ENCODE data around the gene ST6GALNAC3.

Gene ST6GALNAC3

DNA sequence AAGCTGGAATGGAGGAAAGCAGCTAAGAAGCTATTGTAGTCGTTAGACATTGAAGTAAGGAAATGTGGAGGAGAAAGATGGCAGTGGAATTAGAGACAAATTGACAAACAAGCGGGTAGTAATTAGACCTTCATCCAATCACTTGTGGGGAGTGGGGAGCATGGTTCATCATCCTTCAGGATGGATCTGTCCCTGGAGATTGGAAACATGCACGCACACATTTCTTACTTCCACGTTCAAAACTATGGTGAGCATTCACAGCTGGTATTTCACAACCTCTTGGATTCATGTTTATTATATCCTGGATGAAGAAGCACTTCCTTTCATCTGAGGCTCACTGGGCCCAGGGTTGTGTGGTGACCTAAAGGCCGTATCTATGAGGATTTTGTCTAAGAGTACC lies 188.1 kb downstream of the ST6GALNAC3 start:
- TF ChIP-seq JUND (IDR thresholded peaks at IDR 0.05; ENCODE audit: low read depth) = no peak
- in situ Hi-C loops (cut with HindIII; ENCODE audit: low pct_unique_long_range_greater_than_20kb, low sequenced_read_pairs) = no loop called here
- no peak for DNase-seq (ENCODE audit: low read depth in 1 of 2, low spot score in 1 of 2)

DNA sequence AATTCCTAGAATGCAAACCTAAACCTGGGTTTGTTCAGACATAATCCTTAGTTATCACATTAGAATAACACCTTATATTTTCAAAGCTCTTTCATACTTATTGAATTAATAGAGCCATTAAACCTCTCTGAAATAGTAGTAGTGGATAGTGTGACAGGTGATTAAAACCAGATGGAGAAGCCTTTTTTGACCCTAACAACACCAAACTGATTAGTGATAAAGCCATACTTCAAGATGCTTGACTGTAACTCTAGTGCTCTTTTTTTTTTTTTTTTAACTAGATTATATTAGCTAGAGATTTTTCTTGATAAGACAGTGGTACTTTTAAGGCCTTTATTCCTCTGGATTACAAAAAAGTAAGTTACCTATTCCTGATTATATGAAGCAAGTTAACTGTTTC lies 190.1 kb downstream of the ST6GALNAC3 start:
- no peak for DNase-seq (ENCODE audit: low read depth in 1 of 2, low spot score in 1 of 2)
- in situ Hi-C loops (cut with HindIII; ENCODE audit: low pct_unique_long_range_greater_than_20kb, low sequenced_read_pairs) = no loop called here
- no peak for TF ChIP-seq JUND (IDR thresholded peaks at IDR 0.05; ENCODE audit: low read depth)

DNA sequence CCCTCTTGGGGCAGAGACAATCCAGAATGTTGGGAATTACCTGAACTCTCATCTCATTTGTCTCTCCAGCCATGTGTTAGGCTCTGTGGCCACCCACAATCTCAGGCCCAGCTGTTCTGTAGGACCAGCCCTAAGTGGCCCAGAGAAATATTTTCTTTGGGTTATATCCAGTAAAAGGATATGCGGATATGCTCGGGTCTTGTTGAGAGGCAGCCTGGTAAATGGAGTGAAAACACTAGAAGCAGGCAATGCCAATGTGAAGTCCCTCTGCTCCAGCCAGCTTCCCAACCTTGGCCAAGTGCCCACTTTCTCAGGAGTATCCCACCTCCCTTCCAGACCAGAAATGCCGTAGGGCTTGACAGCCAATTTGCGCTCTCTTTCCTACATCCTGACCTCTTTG lies 192.2 kb downstream of the ST6GALNAC3 start:
- no peak for TF ChIP-seq JUND (IDR thresholded peaks at IDR 0.05; ENCODE audit: low read depth)
- no peak for DNase-seq (ENCODE audit: low read depth in 1 of 2, low spot score in 1 of 2)
- in situ Hi-C loops (cut with HindIII; ENCODE audit: low pct_unique_long_range_greater_than_20kb, low sequenced_read_pairs) = no loop called here

DNA sequence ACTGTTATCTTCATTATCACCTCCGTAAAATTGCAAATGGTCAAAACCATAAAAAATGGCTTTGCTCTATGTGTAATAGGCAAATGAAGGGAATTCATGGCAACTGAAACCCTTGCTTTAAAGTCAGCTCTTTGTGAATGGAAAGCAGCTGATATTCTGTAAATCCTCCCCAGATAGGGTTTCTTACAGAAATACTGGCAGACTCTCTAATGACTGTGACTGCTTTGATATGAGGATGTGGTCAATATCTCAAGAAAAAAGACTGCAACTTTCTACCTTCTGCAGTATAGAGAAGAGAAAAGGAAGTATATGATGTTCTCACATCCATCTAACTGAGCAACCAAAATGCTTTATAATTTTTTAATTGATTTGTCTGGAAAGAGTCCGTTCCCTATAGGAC lies 193.1 kb downstream of the ST6GALNAC3 start:
- in situ Hi-C loops (cut with HindIII; ENCODE audit: low pct_unique_long_range_greater_than_20kb, low sequenced_read_pairs) = no loop called here
- no peak for DNase-seq (ENCODE audit: low read depth in 1 of 2, low spot score in 1 of 2)
- no peak for TF ChIP-seq JUND (IDR thresholded peaks at IDR 0.05; ENCODE audit: low read depth)

DNA sequence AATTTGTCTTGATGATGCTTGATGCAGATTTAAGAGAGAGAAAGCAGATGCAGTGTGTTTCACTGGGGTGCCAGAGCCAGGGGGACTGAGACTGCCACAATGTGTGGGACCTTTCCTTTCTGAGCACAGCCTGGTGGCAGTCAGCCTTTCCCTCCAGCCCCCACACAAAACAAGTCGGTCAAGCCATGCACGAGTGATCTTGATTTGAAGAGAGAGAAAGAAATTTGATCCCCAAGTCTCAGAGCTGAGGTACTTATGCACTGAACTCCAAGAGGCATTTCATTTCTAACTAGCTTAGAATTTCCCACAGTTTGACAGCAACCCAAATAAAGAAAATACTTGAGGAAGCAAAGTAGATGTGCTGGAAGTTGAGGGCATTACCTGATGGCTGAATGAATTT lies 193.8 kb downstream of the ST6GALNAC3 start:
- no peak for TF ChIP-seq JUND (IDR thresholded peaks at IDR 0.05; ENCODE audit: low read depth)

DNA sequence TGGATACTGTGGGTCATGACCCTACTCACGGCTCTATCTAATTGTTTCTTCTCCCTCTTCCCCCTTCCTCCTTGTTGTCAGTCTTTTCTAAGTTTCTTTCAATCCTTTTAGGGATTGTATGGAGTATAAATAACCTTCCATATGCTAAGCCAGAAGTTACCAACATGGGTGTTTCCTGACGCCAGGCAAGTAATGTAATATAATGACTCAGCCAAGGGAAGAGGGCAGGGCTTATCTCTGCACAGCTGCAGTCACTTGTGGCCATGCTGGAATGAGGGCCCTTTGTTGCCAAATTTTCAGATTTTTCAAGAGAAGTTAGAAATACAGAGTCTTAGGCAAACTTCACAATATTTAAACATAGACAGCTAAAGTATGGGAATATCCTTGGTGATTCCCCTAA lies 194.6 kb downstream of the ST6GALNAC3 start:
- DNase-seq (ENCODE audit: low read depth in 1 of 2, low spot score in 1 of 2) = no peak
- in situ Hi-C loops (cut with HindIII; ENCODE audit: low pct_unique_long_range_greater_than_20kb, low sequenced_read_pairs) = no loop called here
- no peak for TF ChIP-seq JUND (IDR thresholded peaks at IDR 0.05; ENCODE audit: low read depth)

More for the DNA sequence above, 193.8 kb downstream of the ST6GALNAC3 start:
- in situ Hi-C loops (cut with HindIII; ENCODE audit: low pct_unique_long_range_greater_than_20kb, low sequenced_read_pairs) = no loop called here
- DNase-seq (ENCODE audit: low read depth in 1 of 2, low spot score in 1 of 2) = no peak

DNA sequence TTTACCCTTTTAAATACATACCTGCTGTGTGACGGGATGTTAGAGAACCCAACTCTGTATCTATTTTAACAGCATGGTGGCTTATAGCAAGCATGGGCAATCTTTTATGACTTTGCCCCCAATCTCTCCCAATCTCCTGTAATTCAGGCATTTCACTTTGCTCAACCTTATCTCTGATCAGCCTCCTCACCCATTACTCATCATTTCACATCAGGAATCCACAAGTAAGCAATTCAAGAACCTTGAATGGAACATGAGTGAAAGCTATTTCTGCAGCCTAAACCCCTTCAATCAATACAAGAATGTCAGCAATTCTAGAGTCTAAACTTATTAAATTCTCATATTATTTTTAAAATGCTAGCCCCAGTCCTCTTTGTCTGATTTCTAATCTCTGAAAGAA lies 199.8 kb downstream of the ST6GALNAC3 start:
- no peak for DNase-seq (ENCODE audit: low read depth in 1 of 2, low spot score in 1 of 2)
- in situ Hi-C loops (cut with HindIII; ENCODE audit: low pct_unique_long_range_greater_than_20kb, low sequenced_read_pairs) = no loop called here
- TF ChIP-seq JUND (IDR thresholded peaks at IDR 0.05; ENCODE audit: low read depth) = no peak

DNA sequence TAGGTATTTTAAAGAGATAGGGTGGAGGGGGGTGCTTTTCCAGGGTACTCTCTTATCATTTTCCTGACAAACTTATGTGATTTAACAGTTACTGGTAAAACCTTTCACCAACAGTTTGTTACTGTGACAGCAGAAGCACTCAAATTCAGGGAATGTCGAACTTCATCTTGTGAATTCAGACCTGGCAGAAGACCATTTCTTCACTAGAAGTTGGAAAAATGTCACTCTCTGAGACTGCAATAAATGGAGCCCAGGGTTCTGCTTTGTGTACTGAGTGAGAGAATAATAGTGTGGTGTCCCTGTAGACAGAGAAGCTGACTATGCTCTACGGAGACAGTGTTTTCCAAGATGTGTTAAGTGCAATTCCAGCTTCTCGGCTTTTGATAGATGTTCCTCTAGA lies 200.2 kb downstream of the ST6GALNAC3 start:
- in situ Hi-C loops (cut with HindIII; ENCODE audit: low pct_unique_long_range_greater_than_20kb, low sequenced_read_pairs) = no loop called here
- no peak for TF ChIP-seq JUND (IDR thresholded peaks at IDR 0.05; ENCODE audit: low read depth)
- no peak for DNase-seq (ENCODE audit: low read depth in 1 of 2, low spot score in 1 of 2)

DNA sequence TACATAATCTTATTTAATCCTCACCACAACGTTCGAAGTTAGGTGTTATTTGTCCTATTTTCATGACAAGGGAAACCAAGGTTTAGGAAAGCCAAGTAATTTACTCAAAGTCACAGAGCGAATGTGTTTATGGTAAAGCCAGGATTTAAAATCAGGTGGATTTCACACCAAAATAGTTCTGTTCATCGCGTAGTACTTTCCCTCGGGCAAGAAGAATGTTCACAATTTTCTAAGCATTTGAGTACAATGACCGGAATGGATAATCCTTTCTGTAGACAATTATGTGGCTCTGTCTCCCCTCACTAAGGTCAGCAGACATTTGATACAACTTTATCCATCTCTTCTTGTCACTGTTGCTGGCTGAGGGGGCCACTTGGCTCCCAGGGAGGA lies 204.2 kb downstream of the ST6GALNAC3 start:
- DNase-seq (ENCODE audit: low read depth in 1 of 2, low spot score in 1 of 2) = no peak
- TF ChIP-seq JUND (IDR thresholded peaks at IDR 0.05; ENCODE audit: low read depth) = no peak
- in situ Hi-C loops (cut with HindIII; ENCODE audit: low pct_unique_long_range_greater_than_20kb, low sequenced_read_pairs) = no loop called here

DNA sequence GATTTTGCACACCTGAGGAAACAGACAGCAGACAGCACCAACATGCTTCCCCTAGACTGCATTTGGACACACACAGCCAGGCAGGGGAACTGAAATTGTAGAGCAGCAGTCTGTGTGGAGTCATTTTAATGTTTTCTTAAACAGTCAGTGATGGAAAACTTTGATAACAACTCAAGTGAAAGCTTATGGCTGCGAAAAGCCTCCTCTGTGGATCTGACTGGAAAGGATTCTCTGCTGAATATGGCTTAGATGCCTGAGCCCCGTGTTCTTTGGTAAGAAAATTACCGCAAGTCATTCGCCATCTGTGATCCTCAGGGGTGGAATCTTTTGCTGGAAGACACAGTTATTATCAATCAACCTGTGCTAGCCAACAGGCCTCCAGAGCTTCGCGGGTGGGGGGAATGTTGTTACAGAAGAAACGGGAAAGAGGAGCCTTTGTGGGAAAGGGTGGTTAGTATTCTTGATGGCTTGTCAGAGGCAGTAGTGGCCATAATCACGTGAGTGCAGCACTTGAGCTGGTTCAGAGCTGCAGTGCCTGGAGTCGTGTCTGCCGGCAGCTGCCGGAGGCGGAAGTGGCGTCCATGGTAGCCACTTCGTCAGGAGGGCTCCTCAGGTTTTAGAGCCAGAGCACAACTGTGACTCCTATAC lies 204.7 kb downstream of the ST6GALNAC3 start:
- peak in 1 of 2 experiments; percentile 12 for DNase-seq (ENCODE audit: low read depth in 1 of 2, low spot score in 1 of 2)
- in situ Hi-C loops (cut with HindIII; ENCODE audit: low pct_unique_long_range_greater_than_20kb, low sequenced_read_pairs) = no loop called here

DNA sequence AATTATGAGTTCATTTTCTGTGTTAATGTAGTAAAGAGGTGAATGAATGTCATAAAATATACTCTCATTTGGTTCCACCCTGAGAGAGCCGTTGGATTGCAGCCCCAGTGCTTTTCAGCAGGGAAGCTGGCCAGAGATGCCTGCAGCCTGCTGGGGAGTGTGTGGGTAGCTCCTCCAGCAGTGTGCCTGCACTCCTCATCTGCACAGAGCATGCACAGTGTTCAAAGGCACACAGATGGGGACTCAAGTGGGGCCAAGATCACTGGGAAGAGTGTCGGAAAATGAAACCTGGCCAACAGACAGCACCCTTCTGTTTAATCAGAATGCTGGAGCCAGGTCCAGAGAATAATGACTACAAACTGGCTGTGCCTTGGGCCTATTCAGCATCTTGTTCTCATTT lies 206.8 kb downstream of the ST6GALNAC3 start:
- DNase-seq (ENCODE audit: low read depth in 1 of 2, low spot score in 1 of 2) = no peak
- in situ Hi-C loops (cut with HindIII; ENCODE audit: low pct_unique_long_range_greater_than_20kb, low sequenced_read_pairs) = no loop called here
- no peak for TF ChIP-seq JUND (IDR thresholded peaks at IDR 0.05; ENCODE audit: low read depth)

More for the DNA sequence above, 204.7 kb downstream of the ST6GALNAC3 start:
- no peak for TF ChIP-seq JUND (IDR thresholded peaks at IDR 0.05; ENCODE audit: low read depth)

DNA sequence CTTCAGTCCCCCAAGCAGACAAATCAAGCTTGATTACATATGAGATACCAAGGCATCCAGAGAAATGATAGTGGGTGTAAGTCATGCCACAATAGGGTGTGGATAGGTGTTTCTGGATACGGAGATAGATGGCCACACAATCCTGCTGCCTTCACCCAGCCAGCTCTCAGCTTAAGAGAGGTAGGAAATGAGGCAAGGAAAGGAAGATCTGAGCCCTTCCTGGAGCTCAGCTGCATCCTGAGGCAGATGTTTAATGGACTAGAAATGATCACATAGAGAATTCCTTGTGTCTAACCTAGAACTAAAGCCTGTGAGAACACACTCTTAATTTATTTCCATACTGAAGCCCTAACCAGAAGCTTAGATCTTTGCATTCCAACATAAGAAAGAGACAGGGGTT lies 210.3 kb downstream of the ST6GALNAC3 start:
- DNase-seq (ENCODE audit: low read depth in 1 of 2, low spot score in 1 of 2) = no peak
- in situ Hi-C loops (cut with HindIII; ENCODE audit: low pct_unique_long_range_greater_than_20kb, low sequenced_read_pairs) = no loop called here
- no peak for TF ChIP-seq JUND (IDR thresholded peaks at IDR 0.05; ENCODE audit: low read depth)

DNA sequence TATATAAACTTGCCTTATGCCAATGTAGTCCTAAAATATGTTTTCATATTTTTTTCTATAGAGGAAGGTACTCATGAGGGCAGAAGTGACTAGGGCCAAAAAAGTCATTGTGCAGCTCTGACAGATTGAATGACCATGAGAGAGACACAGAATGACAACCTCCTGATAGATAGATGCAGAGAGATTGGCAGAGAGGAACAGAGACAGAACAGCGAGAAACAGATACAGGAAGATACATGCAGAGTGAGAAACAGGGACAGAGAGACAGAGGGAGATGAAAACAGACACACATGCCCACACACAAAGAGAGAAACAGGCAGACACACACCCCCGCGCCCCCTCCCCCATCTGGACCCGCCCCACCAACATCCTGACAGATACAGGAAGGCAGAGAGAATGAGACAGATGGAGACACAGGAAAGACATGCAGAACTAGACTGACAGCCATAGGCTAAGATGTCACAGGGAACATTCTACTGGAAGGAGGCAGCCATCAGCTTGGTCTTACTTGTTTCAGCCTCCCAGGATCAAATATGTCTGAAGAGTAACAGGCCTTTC lies 211.1 kb downstream of the ST6GALNAC3 start:
- in situ Hi-C loops (cut with HindIII; ENCODE audit: low pct_unique_long_range_greater_than_20kb, low sequenced_read_pairs) = no loop called here
- DNase-seq (ENCODE audit: low read depth in 1 of 2, low spot score in 1 of 2) = no peak
- no peak for TF ChIP-seq JUND (IDR thresholded peaks at IDR 0.05; ENCODE audit: low read depth)

DNA sequence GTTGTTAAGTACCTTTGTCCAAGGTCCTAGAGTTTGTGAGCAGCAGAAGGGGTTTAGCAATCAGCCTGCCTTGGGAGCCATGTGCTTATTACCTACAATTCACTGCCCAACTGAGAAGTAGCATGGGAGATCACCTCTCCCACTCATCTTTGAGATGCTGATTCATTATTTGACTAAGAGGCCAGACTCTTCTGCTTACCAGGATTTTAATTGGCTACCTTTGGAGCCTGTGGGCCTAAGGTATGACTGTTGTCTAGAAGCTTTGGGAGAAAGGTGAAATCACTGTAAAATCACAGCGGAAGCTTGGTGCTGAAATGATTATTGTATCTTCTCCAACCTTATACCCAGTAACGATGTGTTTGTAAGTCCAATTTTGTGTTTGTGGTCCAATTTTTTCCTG lies 213.4 kb downstream of the ST6GALNAC3 start:
- in situ Hi-C loops (cut with HindIII; ENCODE audit: low pct_unique_long_range_greater_than_20kb, low sequenced_read_pairs) = no loop called here
- TF ChIP-seq JUND (IDR thresholded peaks at IDR 0.05; ENCODE audit: low read depth) = no peak
- no peak for DNase-seq (ENCODE audit: low read depth in 1 of 2, low spot score in 1 of 2)

All from T47D (cell line).